GM10847 (cell line): ENCODE results near the gene NEB.

Experiments
- POLR2A ChIP-seq: IDR thresholded peaks from 2 replicates; pipeline ENCODE4 v1.6.1; 2011; ENCODE audit not compliant: insufficient read length; ENCODE audit errors: extremely low read depth

Gene NEB

GRCh38 chr2:151678849-151679248 is 55.4 kb downstream of the NEB start:
- no peak for TF ChIP-seq POLR2A

GRCh38 chr2:151673016-151673415 is 61.3 kb downstream of the NEB start:
- no peak for TF ChIP-seq POLR2A

- TF ChIP-seq POLR2A: no peak
These were observed 62.0 kb downstream of the NEB start for GRCh38 chr2:151672277-151672676.

- TF ChIP-seq POLR2A: no peak
These were observed 63.3 kb downstream of the NEB start for GRCh38 chr2:151670846-151671597.

GRCh38 chr2:151670346-151670745 is 63.9 kb downstream of the NEB start:
- TF ChIP-seq POLR2A: no peak

- no peak for TF ChIP-seq POLR2A
These were observed 64.6 kb downstream of the NEB start for GRCh38 chr2:151669585-151670081.

GRCh38 chr2:151668737-151669136 is 65.5 kb downstream of the NEB start:
- no peak for TF ChIP-seq POLR2A

- no peak for TF ChIP-seq POLR2A
These were observed 68.3 kb downstream of the NEB start for GRCh38 chr2:151665959-151666358.

- no peak for TF ChIP-seq POLR2A
These were observed 69.8 kb downstream of the NEB start for GRCh38 chr2:151664520-151664919.

GRCh38 chr2:151661625-151662024 is 72.7 kb downstream of the NEB start:
- TF ChIP-seq POLR2A: no peak

GRCh38 chr2:151658081-151658480 is 76.2 kb downstream of the NEB start:
- TF ChIP-seq POLR2A: no peak

GRCh38 chr2:151657667-151658076 is 76.6 kb downstream of the NEB start:
- TF ChIP-seq POLR2A: no peak

- TF ChIP-seq POLR2A: no peak
These were observed 78.4 kb downstream of the NEB start for GRCh38 chr2:151655663-151656398.

GRCh38 chr2:151654891-151655290 is 79.4 kb downstream of the NEB start:
- TF ChIP-seq POLR2A: no peak

GRCh38 chr2:151654085-151654484 is 80.2 kb downstream of the NEB start:
- no peak for TF ChIP-seq POLR2A

GRCh38 chr2:151651274-151651673 is 83.0 kb downstream of the NEB start:
- no peak for TF ChIP-seq POLR2A
